AG04449 (cell line): ENCODE results near the gene TRAIP.

Experiments used
- CTCF ChIA-PET: fragments of 350-600 bp; formaldehyde crosslinking; extraction: SDS; loops from one replicate; lab custom pipeline; 2021; ENCODE audit warnings: antibody characterized with exemption; lab: Yijun Ruan, JAX
- POLR2A ChIA-PET: fragments of 400-600, 350-600 bp; formaldehyde crosslinking; extraction: SDS; loops from one replicate; lab custom pipeline; 2020; ENCODE audit warnings: antibody characterized with exemption, inconsistent platforms; lab: Yijun Ruan, JAX
- DNase-seq: peaks from one replicate; pipeline ENCODE4 v3.0.0-alpha.2; 2010; ENCODE audit warnings: low read depth, low spot score
- H3K4me3 ChIP-seq: 2 replicates; pipeline ENCODE4 v1.5.1; 2011; ENCODE audit warnings: low read depth, mild to moderate bottlenecking, control low read depth, low read length
- TF ChIP-seq, protein P1 (sequence below): IDR thresholded peaks from one replicate; pipeline ENCODE4 v1.5.1; 2011; ENCODE audit warnings: mild to moderate bottlenecking, moderate library complexity, low read length, control low read depth, inconsistent platforms; ENCODE audit not compliant: insufficient read depth; ENCODE audit errors: missing control alignments

Gene TRAIP

DNA sequence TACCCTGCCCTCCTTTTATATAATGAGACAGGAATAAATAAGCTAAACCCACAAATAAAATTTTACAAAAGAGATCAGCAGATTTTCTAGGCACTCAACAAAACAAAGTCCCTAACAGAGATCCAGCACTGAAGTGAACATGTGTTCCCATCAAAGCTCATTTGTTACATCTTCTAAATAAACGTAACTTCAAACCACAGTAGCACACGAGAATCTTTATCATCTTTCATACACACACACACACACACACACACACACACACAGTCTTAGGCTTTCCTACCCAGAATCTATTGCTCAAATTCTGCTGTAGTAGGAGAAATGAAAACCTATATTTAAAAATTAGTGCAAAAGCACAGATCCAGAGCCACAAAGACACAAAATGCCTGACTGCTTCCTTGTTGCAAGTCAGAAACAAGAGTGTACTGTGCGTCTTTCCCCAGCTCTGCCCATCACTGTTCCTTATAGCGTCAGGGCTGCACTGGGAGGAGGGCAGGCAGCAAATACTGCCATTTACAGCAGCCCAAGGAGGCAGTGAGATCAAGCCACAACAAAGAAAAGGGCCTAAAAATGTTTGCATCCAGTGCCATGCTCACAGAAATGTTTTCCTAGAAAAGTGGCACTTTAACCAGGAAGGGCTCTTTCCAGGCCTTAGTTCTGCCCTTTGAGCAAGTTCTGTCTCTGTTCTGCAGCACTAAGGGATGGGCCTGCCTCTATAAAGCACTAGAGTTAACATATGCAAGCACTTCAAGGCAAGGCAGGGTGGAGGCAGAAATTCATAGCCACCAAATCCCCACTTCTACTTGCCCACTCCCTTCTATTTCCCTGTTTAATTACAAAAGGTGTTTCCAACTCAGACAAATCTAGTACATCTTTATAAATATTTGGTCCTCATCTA lies 76.0 kb downstream of the TRAIP start:
- DNase-seq: no peak
- POLR2A ChIA-PET: no interaction called here
- CTCF ChIA-PET: interaction anchor here (1.5 kb wide), 1 partner anchor 22 kb away, joined by 7 read pairs; no protein-coding TSS in a partner anchor
- no peak overlapping the region for H3K4me3 ChIP-seq
- TF ChIP-seq, protein P1, sequence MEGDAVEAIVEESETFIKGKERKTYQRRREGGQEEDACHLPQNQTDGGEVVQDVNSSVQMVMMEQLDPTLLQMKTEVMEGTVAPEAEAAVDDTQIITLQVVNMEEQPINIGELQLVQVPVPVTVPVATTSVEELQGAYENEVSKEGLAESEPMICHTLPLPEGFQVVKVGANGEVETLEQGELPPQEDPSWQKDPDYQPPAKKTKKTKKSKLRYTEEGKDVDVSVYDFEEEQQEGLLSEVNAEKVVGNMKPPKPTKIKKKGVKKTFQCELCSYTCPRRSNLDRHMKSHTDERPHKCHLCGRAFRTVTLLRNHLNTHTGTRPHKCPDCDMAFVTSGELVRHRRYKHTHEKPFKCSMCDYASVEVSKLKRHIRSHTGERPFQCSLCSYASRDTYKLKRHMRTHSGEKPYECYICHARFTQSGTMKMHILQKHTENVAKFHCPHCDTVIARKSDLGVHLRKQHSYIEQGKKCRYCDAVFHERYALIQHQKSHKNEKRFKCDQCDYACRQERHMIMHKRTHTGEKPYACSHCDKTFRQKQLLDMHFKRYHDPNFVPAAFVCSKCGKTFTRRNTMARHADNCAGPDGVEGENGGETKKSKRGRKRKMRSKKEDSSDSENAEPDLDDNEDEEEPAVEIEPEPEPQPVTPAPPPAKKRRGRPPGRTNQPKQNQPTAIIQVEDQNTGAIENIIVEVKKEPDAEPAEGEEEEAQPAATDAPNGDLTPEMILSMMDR: no peak

DNA sequence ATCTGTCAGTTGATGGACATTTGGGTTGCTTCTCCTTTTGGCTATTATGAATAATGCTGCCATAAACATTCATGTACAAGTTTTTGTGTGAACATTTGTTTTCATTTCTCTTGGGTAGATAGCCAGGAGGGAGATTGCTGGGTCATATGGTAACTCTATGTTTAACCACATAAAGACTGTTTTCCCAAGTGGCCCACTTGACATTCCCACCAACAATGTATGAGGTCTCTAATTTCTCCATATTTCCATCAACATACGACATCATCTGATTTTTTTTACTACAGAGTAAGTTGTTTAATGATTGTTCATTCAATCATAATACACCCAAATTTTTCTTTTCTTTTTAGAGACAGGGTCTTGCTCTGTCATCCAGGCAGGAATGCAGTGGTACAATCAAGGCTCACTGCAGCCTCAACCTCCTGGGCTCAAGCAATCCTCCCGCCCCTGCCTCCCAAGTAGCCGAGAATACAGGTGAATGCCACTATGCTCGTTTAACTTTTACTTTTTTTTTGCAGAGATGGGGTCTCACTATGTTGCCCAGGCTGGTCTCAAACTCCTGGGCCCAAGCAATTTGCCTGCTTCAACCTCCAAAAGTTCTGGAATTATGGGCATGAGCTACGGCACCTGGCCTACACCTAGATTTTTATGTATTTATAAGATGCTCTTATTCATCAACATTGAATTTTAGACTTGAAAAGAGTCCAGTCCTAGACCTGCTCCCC lies 76.8 kb downstream of the TRAIP start:
- no peak for DNase-seq
- TF ChIP-seq, protein P1: no peak
- POLR2A ChIA-PET: no interaction called here
- CTCF ChIA-PET: interaction anchor here (1.2 to 1.5 kb wide), 2 partner anchors 22 to 60 kb away, joined by 4 to 7 read pairs; no protein-coding TSS in a partner anchor
- H3K4me3 ChIP-seq: no peak overlapping the region
